ENCODE measurements around the gene RALGPS2.

GRCh38 chr1:178862864-178863263, 137.8 kb downstream of the RALGPS2 start:
- TF ChIP-seq POLR2AphosphoS5 (IDR thresholded peaks at IDR 0.05) (no peak), CTCF (IDR thresholded peaks at IDR 0.05) (no peak), POLR2A (IDR thresholded peaks at IDR 0.05) (no peak)

Data from upper lobe of left lung (tissue), 4 donors.